Suprapubic skin (tissue), 3 donors: ENCODE data around the gene GNL1.

Source experiments
- CTCF ChIP-seq, 2 donors: fragments of 200-600 bp in 1 of 2; fragments of 450-650 bp in 1 of 2; sonication (generic) in 1 of 2; IDR thresholded peaks; one replicate each; pipeline ENCODE4 v1.5.1; 2016 to 2019; ENCODE audit warnings: antibody characterized with exemption in 2 of 2, mild to moderate bottlenecking in 1 of 2, moderate library complexity in 1 of 2
- EP300 ChIP-seq: sonication (generic); formaldehyde crosslinking; IDR thresholded peaks from one replicate; pipeline ENCODE4 v1.6.1; 2017; ENCODE audit warnings: antibody characterized with exemption
- POLR2A ChIP-seq, 2 donors: fragments of 450-650 bp; IDR thresholded peaks; one replicate each; pipeline ENCODE4 v1.6.1; 2017; ENCODE audit warnings: antibody characterized with exemption in 2 of 2, mild to moderate bottlenecking in 2 of 2, moderate library complexity in 2 of 2

- no peak for TF ChIP-seq POLR2A (IDR thresholded peaks at IDR 0.05)
- no peak for TF ChIP-seq EP300
- no peak for TF ChIP-seq CTCF (IDR thresholded peaks at IDR 0.05)
These were observed 21.8 kb upstream of the GNL1 start for GRCh38 chr6:30578051-30578450.
